Neural cell (in vitro differentiated cells): ENCODE data around the gene MDM4. TPM values are rescaled to one million over a fixed set of nuclear protein-coding genes. Genes with fewer than 3 reads are reported as not detected.

Source experiments
- H2AFZ ChIP-seq: fragments of 200-600, 300-800 bp; sonication (generic), shearing (Covaris generic); 2 replicates; pipeline ENCODE4 v1.6.0; 2014; ENCODE audit warnings: low read depth, mild to moderate bottlenecking, antibody characterized with exemption, low read length, moderate library complexity
- H3F3A ChIP-seq: fragments of 200-600 bp; shearing (Covaris generic); 2 replicates; pipeline ENCODE4 v1.6.1; 2016; ENCODE audit warnings: mild to moderate bottlenecking, moderate library complexity, mixed read lengths, antibody characterized with exemption, low read length; ENCODE audit not compliant: insufficient read depth, poor library complexity, severe bottlenecking
- H3K27ac ChIP-seq: fragments of 200-600, 300-800 bp; sonication (generic), shearing (Covaris generic); 2 replicates; pipeline ENCODE4 v1.5.1; 2014; ENCODE audit warnings: mild to moderate bottlenecking, low read length, moderate library complexity
- H3K27me3 ChIP-seq: fragments of 300-800, 200-600 bp; sonication (generic), shearing (Covaris generic); 2 replicates; pipeline ENCODE4 v1.6.0; 2014; ENCODE audit warnings: mild to moderate bottlenecking, low read depth, low read length, moderate library complexity; ENCODE audit not compliant: insufficient read depth
- H3K36me3 ChIP-seq: fragments of 300-800, 200-600 bp; sonication (generic), shearing (Covaris generic); 2 replicates; pipeline ENCODE4 v1.5.1; 2014; ENCODE audit warnings: mild to moderate bottlenecking, antibody characterized with exemption, low read length, moderate library complexity; ENCODE audit not compliant: insufficient read depth
- H3K4me2 ChIP-seq: fragments of 300-800, 200-600 bp; sonication (generic), shearing (Covaris generic); 2 replicates; pipeline ENCODE4 v1.6.0; 2014; ENCODE audit warnings: mild to moderate bottlenecking, low read length
- H3K4me3 ChIP-seq: fragments of 300-800, 200-600 bp; sonication (generic), shearing (Covaris generic); 2 replicates; pipeline ENCODE4 v1.5.1; 2014; ENCODE audit warnings: mild to moderate bottlenecking, low read length, moderate library complexity
- H3K79me2 ChIP-seq: fragments of 200-600 bp; shearing (Covaris generic); replicated peaks from 2 replicates; pipeline ENCODE4 v1.6.0; 2014; ENCODE audit warnings: mild to moderate bottlenecking, low read length, moderate library complexity; ENCODE audit not compliant: insufficient read depth
- H3K9ac ChIP-seq: fragments of 300-800, 200-600 bp; sonication (generic), shearing (Covaris generic); 2 replicates; pipeline ENCODE4 v1.6.1; 2016; ENCODE audit warnings: mild to moderate bottlenecking, low read length, mixed read lengths
- H3K9me2 ChIP-seq: fragments of 200-600 bp; shearing (Covaris generic); 2 replicates; pipeline ENCODE4 v1.6.1; 2016; ENCODE audit warnings: mild to moderate bottlenecking, low read length, mixed read lengths; ENCODE audit not compliant: insufficient read depth
- H3K9me3 ChIP-seq: fragments of 200-600, 300-800 bp; sonication (generic), shearing (Covaris generic); 2 replicates; pipeline ENCODE4 v1.6.1; 2016; ENCODE audit warnings: mild to moderate bottlenecking, mixed run types, low read length, moderate library complexity, mixed read lengths
- H4K20me1 ChIP-seq: fragments of 200-600 bp; shearing (Covaris generic); 2 replicates; pipeline ENCODE4 v1.6.1; 2016; ENCODE audit warnings: mild to moderate bottlenecking, mixed run types; ENCODE audit not compliant: insufficient read depth
- EZH2 ChIP-seq: fragments of 200-600, 300-800 bp; shearing (Covaris generic), sonication (generic); IDR thresholded peaks from 2 replicates; pipeline ENCODE4 v1.6.1; 2014; ENCODE audit warnings: antibody characterized with exemption, low read length, borderline replicate concordance, mild to moderate bottlenecking; ENCODE audit not compliant: insufficient read depth, poor library complexity, severe bottlenecking
- MXI1 ChIP-seq: fragments of 450-650 bp; conservative IDR thresholded peaks from 2 replicates; pipeline ENCODE4 v1.6.1; 2014; ENCODE audit warnings: antibody characterized with exemption, mild to moderate bottlenecking; ENCODE audit not compliant: poor library complexity, severe bottlenecking
- POLR2AphosphoS5 ChIP-seq: IDR thresholded peaks from 2 replicates; pipeline ENCODE4 v1.6.1; 2012
- RAD21 ChIP-seq: fragments of 450-650 bp; conservative IDR thresholded peaks from 2 replicates; pipeline ENCODE4 v1.6.1; 2014; ENCODE audit warnings: antibody characterized with exemption, mild to moderate bottlenecking, moderate library complexity
- SMC3 ChIP-seq: fragments of 450-650 bp; conservative IDR thresholded peaks from 2 replicates; pipeline ENCODE4 v1.6.1; 2014; ENCODE audit warnings: antibody characterized with exemption, mild to moderate bottlenecking, moderate library complexity; ENCODE audit not compliant: poor library complexity
- TAF1 ChIP-seq: IDR thresholded peaks from 2 replicates; pipeline ENCODE4 v1.6.1; 2012; ENCODE audit warnings: low read depth
- polyA plus RNA-seq: library from polyadenylated mRNA; depleted of rRNA; stranded (reverse); fragments of >200 nt; gene quantifications from 2 replicates; pipeline ENCODE4 v1.2.3, GENCODE V29; 2014
- TF ChIP-seq, protein P1 (sequence below): fragments of 450-650 bp; IDR thresholded peaks from 2 replicates; pipeline ENCODE4 v1.5.1; 2014; ENCODE audit warnings: antibody characterized with exemption, mild to moderate bottlenecking, moderate library complexity; ENCODE audit not compliant: poor library complexity, severe bottlenecking
- TF ChIP-seq, protein P2 (sequence below): IDR thresholded peaks from 2 replicates; pipeline ENCODE4 v1.6.1; 2012; ENCODE audit warnings: borderline replicate concordance

Gene MDM4
- polyA plus RNA-seq, 1 donor from 2014 or later = 36.8 TPM

- Histone ChIP-seq H3K9me3 (no peaks in the 10 kb centered on the region), H3K4me2 (no peak overlapping the region), H3K27me3 (no peaks in the 10 kb centered on the region), H2AFZ (no peak overlapping the region), H3F3A (no peaks in the 10 kb centered on the region), H3K9ac (no peak overlapping the region), H3K27ac (no peak overlapping the region), H3K4me3 (no peak overlapping the region), H4K20me1 (no peaks in the 10 kb centered on the region), H3K9me2 (no peaks in the 10 kb centered on the region), H3K36me3 (no peaks in the 10 kb centered on the region), H3K79me2 (no peaks in the 10 kb centered on the region)
- no peak for TF ChIP-seq RAD21
- TF ChIP-seq, protein P1, sequence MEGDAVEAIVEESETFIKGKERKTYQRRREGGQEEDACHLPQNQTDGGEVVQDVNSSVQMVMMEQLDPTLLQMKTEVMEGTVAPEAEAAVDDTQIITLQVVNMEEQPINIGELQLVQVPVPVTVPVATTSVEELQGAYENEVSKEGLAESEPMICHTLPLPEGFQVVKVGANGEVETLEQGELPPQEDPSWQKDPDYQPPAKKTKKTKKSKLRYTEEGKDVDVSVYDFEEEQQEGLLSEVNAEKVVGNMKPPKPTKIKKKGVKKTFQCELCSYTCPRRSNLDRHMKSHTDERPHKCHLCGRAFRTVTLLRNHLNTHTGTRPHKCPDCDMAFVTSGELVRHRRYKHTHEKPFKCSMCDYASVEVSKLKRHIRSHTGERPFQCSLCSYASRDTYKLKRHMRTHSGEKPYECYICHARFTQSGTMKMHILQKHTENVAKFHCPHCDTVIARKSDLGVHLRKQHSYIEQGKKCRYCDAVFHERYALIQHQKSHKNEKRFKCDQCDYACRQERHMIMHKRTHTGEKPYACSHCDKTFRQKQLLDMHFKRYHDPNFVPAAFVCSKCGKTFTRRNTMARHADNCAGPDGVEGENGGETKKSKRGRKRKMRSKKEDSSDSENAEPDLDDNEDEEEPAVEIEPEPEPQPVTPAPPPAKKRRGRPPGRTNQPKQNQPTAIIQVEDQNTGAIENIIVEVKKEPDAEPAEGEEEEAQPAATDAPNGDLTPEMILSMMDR = no peak
- TF ChIP-seq SMC3 = no peak
- TF ChIP-seq TAF1 = no peak
- TF ChIP-seq MXI1 = no peak
- no peak for TF ChIP-seq EZH2
- TF ChIP-seq POLR2AphosphoS5 = no peak
- TF ChIP-seq, protein P2, sequence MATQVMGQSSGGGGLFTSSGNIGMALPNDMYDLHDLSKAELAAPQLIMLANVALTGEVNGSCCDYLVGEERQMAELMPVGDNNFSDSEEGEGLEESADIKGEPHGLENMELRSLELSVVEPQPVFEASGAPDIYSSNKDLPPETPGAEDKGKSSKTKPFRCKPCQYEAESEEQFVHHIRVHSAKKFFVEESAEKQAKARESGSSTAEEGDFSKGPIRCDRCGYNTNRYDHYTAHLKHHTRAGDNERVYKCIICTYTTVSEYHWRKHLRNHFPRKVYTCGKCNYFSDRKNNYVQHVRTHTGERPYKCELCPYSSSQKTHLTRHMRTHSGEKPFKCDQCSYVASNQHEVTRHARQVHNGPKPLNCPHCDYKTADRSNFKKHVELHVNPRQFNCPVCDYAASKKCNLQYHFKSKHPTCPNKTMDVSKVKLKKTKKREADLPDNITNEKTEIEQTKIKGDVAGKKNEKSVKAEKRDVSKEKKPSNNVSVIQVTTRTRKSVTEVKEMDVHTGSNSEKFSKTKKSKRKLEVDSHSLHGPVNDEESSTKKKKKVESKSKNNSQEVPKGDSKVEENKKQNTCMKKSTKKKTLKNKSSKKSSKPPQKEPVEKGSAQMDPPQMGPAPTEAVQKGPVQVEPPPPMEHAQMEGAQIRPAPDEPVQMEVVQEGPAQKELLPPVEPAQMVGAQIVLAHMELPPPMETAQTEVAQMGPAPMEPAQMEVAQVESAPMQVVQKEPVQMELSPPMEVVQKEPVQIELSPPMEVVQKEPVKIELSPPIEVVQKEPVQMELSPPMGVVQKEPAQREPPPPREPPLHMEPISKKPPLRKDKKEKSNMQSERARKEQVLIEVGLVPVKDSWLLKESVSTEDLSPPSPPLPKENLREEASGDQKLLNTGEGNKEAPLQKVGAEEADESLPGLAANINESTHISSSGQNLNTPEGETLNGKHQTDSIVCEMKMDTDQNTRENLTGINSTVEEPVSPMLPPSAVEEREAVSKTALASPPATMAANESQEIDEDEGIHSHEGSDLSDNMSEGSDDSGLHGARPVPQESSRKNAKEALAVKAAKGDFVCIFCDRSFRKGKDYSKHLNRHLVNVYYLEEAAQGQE = no peak
Observed at GRCh38 chr1:204532832-204533231, 16.6 kb downstream of the MDM4 start.

DNA sequence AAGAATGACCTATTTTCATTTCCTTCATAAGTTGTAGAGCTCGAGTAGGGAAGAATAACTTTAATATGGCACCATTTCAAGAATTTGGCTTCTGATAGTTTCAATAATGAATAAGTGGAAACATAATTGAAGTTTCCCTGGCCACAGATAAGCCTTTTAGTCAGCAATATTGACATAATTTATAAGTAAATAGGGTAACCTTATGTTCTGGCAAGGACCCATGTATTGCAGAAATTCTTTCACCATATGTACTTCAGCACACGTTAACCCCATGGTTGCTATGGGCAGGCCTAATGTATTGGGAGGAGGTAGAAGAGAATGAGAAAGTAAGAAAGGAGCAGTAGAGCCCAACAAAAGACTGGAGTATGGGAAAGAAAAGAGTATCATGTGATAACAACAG, 25.4 kb downstream of the MDM4 start:
- H3K4me2 ChIP-seq = no peak overlapping the region
- no peak overlapping the region for H3K4me3 ChIP-seq
- peaks cover 31% of the 10 kb centered on the region for H3K36me3 ChIP-seq
- H3K9ac ChIP-seq = no peak overlapping the region
- no peak overlapping the region for H2AFZ ChIP-seq
- TF ChIP-seq, protein P1 = no peak
- H3K79me2 ChIP-seq = no peaks in the 10 kb centered on the region
- no peaks in the 10 kb centered on the region for H4K20me1 ChIP-seq
- H3K27ac ChIP-seq = no peak overlapping the region
- H3K9me2 ChIP-seq = no peaks in the 10 kb centered on the region
- no peaks in the 10 kb centered on the region for H3K27me3 ChIP-seq
- H3K9me3 ChIP-seq = no peaks in the 10 kb centered on the region
- H3F3A ChIP-seq = no peaks in the 10 kb centered on the region
